Sigmoid colon (tissue), 7 donors: ENCODE measurements around the gene CLSTN2. TPM values are rescaled to one million over a fixed set of nuclear protein-coding genes. Genes with fewer than 3 reads are reported as not detected.

Source experiments
- DNase-seq: peaks from one replicate; pipeline ENCODE4 v3.0.0-alpha.2; 2019
- H3K27ac ChIP-seq, 4 donors: fragments of 200-600 bp; sonication (generic); one replicate each; pipeline ENCODE4 v1.5.1; 2016 to 2019; ENCODE audit warnings: mild to moderate bottlenecking in 1 of 4
- H3K27me3 ChIP-seq, 3 donors: fragments of 200-600 bp; sonication (generic); one replicate each; pipeline ENCODE4 v1.5.1; 2019; ENCODE audit warnings: mild to moderate bottlenecking in 1 of 3
- H3K36me3 ChIP-seq, 4 donors: fragments of 200-600 bp; sonication (generic); one replicate each; pipeline ENCODE4 v1.5.1; 2016 to 2019
- H3K4me1 ChIP-seq, 4 donors: fragments of 200-600 bp; sonication (generic); one replicate each; pipeline ENCODE4 v1.5.1; 2017 to 2019
- H3K4me3 ChIP-seq, 4 donors: fragments of 200-600 bp; sonication (generic); one replicate each; pipeline ENCODE4 v1.5.1; 2017 to 2019; ENCODE audit warnings: mild to moderate bottlenecking in 2 of 4, moderate library complexity in 1 of 4
- H3K9me3 ChIP-seq, 4 donors: fragments of 200-600 bp in 3 of 4; sonication (generic) in 3 of 4; one replicate each; pipeline versions ENCODE4 v1.5.1 to v1.6.1; 2013 to 2019
- EP300 ChIP-seq, 4 donors: sonication (generic); formaldehyde crosslinking; IDR thresholded peaks; one replicate each; pipeline ENCODE4 v1.6.1; 2017; ENCODE audit warnings: antibody characterized with exemption in 4 of 4
- POLR2A ChIP-seq, 2 donors: fragments of 450-650 bp; IDR thresholded peaks; one replicate each; pipeline ENCODE4 v1.6.1; 2016; ENCODE audit warnings: antibody characterized with exemption in 2 of 2, mild to moderate bottlenecking in 2 of 2, moderate library complexity in 2 of 2
- POLR2AphosphoS5 ChIP-seq, 4 donors: sonication (generic); formaldehyde crosslinking; IDR thresholded peaks; one replicate each; pipeline ENCODE4 v1.6.1; 2017; ENCODE audit warnings: antibody characterized with exemption in 4 of 4
- WGBS, 2 donors: extraction: QIAGEN DNeasy Blood & Tissue Kit; methylation state at CpG; one replicate each; pipeline ENCODE4 v1.1.7; 2013; 5-methylcytosine and 5-hydroxymethylcytosine counted together
- intact Hi-C: fragments of 100-400 bp; cut with DNase I; formaldehyde crosslinking; loops from one replicate; pipeline ENCODE4 v1.15.1; 2023
- polyA plus RNA-seq, 3 donors: library from polyadenylated mRNA; stranded (reverse); fragments of 200-250 nt; gene quantifications; one replicate each; pipeline ENCODE4 v1.2.3, GENCODE V29; 2013
- total RNA-seq, 4 donors: library from RNA; depleted of rRNA; stranded (reverse); fragments of >200 nt; gene quantifications; one replicate each; pipeline ENCODE4 v1.1.0, GENCODE V29; 2016
- TF ChIP-seq, protein P1 (sequence below), 4 experiments: fragments of 450-650 bp in 3 of 4; fragments of 200-600 bp in 1 of 4; IDR thresholded peaks; one replicate each; pipeline ENCODE4 v1.5.1; 2016 to 2019; ENCODE audit warnings: antibody characterized with exemption in 4 of 4, mild to moderate bottlenecking in 3 of 4, moderate library complexity in 2 of 4
- donor health status: healthy with polysubstance abuse.
- donor health status: Bipolar disorder and iron deficiency.
- donor health status: healthy.

CLSTN2 gene
- total and polyA plus RNA-seq, 7 donors = 0.23 to 8.3 (median 2.7) TPM

DNA sequence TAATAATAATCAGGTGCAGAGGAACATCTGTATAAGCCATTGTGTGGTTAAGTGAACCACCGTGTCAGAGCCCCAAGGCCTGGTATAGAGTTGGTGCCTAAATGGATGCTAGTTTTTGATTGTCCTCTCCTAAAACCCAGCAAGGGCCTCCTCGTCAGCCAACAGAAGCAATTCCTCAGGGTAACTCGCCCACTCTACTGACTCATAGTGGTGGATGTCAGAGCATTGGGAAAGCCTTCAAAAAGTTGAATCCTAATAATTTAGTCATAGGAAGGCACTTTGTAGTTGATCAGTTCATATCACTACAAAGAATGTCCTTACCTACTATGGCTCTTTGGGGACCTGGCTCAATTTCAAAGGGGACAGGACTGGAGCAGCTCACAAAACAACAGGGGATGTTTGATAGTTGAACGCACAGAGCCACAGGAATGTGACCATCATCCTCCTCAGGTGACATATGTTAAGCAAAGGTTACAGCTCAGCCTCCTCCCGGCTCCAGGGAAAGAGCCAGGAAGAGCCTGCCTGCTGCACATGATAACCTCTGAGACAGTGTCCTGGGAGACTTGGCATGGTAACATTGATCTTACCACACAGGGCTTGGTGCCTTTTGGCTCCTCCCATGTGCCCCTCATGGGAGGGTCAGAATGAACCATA, 338.7 kb downstream of the CLSTN2 start:
- Histone ChIP-seq H3K4me3 (no peak overlapping the region), H3K9me3 (no peaks in the 10 kb centered on the region), H3K4me1 (no peaks in the 10 kb centered on the region), H3K27me3 (no peaks in the 10 kb centered on the region), H3K27ac (no peak overlapping the region), H3K36me3 (no peaks in the 10 kb centered on the region)
- 72 to 76% methylated on average over 5 of the region's 5 CpGs for WGBS, 2 donors
- intact Hi-C loops = no loop called here
- TF ChIP-seq, protein P1, sequence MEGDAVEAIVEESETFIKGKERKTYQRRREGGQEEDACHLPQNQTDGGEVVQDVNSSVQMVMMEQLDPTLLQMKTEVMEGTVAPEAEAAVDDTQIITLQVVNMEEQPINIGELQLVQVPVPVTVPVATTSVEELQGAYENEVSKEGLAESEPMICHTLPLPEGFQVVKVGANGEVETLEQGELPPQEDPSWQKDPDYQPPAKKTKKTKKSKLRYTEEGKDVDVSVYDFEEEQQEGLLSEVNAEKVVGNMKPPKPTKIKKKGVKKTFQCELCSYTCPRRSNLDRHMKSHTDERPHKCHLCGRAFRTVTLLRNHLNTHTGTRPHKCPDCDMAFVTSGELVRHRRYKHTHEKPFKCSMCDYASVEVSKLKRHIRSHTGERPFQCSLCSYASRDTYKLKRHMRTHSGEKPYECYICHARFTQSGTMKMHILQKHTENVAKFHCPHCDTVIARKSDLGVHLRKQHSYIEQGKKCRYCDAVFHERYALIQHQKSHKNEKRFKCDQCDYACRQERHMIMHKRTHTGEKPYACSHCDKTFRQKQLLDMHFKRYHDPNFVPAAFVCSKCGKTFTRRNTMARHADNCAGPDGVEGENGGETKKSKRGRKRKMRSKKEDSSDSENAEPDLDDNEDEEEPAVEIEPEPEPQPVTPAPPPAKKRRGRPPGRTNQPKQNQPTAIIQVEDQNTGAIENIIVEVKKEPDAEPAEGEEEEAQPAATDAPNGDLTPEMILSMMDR (IDR thresholded peaks at IDR 0.05) = no peak
- no peak for TF ChIP-seq EP300 (IDR thresholded peaks at IDR 0.05)
- no peak for TF ChIP-seq POLR2A (IDR thresholded peaks at IDR 0.05)
- TF ChIP-seq POLR2AphosphoS5 (IDR thresholded peaks at IDR 0.05) = no peak
- DNase-seq = no peak

DNA sequence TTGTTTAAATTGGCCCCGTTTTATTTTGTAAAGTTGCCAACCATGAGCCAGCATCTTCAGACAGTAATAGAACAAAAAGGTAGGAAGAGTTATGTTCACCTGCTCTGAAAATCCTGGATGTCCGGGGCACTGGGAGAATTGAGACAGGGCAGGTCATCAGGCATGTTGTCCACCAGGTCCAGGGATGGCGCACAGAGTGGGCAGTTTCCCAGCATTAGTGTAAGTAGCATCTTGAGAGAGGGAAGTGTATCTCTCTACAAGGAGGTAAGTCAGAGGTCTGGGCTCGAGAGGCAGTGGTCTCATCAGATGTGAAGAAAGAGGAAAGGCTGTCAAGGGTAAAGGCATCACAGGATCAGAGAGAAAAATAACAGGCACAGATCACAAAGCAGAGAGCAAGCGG, 339.4 kb downstream of the CLSTN2 start:
- TF ChIP-seq POLR2A (IDR thresholded peaks at IDR 0.05) = no peak
- no peak for TF ChIP-seq EP300 (IDR thresholded peaks at IDR 0.05)
- TF ChIP-seq, protein P1 (IDR thresholded peaks at IDR 0.05) = no peak
- no peak for TF ChIP-seq POLR2AphosphoS5 (IDR thresholded peaks at IDR 0.05)
- Histone ChIP-seq H3K4me1 (no peaks in the 10 kb centered on the region), H3K9me3 (no peaks in the 10 kb centered on the region), H3K27ac (no peak overlapping the region), H3K4me3 (no peak overlapping the region), H3K27me3 (no peaks in the 10 kb centered on the region), H3K36me3 (no peaks in the 10 kb centered on the region)
- WGBS, 2 donors = 71 to 80% methylated on average over 5 of the region's 5 CpGs
- intact Hi-C loops = no loop called here
- DNase-seq = no peak

DNA sequence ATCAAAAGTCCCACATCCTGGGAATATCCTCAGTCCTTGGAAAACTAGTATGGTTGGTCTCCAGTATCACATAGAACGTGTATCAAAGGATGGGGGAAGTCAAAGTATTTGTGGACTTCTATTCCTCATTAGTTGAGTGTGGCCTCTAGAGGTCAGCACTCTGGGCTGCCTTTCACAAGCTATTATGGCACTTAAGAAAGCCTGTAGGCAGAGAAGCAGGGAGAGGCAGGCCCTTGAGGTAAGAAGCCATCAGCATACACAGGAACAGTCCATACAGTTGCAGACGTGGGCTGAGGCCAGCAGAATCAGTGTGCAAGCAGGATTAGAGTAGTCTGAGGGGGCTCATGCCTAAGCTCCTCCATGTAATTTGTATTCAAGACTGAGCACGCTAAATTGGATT, 341.7 kb downstream of the CLSTN2 start:
- no peaks in the 10 kb centered on the region for H3K27me3 ChIP-seq
- TF ChIP-seq POLR2AphosphoS5 (IDR thresholded peaks at IDR 0.05) (no peak), POLR2A (IDR thresholded peaks at IDR 0.05) (no peak), EP300 (IDR thresholded peaks at IDR 0.05) (no peak)
- TF ChIP-seq, protein P1 (IDR thresholded peaks at IDR 0.05) = no peak
- H3K9me3 ChIP-seq = no peaks in the 10 kb centered on the region
- no peak overlapping the region for H3K4me3 ChIP-seq
- intact Hi-C loops = no loop called here
- no peak overlapping the region for H3K27ac ChIP-seq
- H3K36me3 ChIP-seq = no peaks in the 10 kb centered on the region
- DNase-seq = no peak
- no peaks in the 10 kb centered on the region for H3K4me1 ChIP-seq
- WGBS, 2 donors = 50 to 51% methylated on average over 3 of the region's 3 CpGs

DNA sequence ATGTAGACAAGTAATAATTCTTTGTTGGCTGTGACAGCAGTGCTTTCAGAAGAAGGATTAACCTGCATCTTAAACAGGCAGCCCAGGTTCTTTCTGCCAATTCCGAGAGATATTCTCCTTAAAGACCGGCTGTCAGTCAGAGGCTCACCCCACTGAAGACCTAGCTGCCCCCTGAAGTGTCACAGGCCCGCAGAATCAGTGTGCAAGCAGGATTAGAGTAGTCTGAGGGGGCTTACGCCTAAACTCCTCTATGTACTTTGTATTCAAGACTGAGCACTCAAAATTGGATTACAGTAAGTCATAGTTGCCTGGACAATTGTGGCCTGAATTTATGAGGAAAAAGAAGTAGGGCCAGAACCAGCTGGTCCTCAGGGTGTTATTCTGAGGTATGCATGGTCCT, 342.9 kb downstream of the CLSTN2 start:
- DNase-seq = no peak
- no peaks in the 10 kb centered on the region for H3K4me1 ChIP-seq
- no peak overlapping the region for H3K27ac ChIP-seq
- no peaks in the 10 kb centered on the region for H3K27me3 ChIP-seq
- no peaks in the 10 kb centered on the region for H3K9me3 ChIP-seq
- intact Hi-C loops = no loop called here
- TF ChIP-seq POLR2AphosphoS5 (IDR thresholded peaks at IDR 0.05) (no peak), EP300 (IDR thresholded peaks at IDR 0.05) (no peak), POLR2A (IDR thresholded peaks at IDR 0.05) (no peak)
- TF ChIP-seq, protein P1 (IDR thresholded peaks at IDR 0.05) = no peak
- no peak overlapping the region for H3K4me3 ChIP-seq
- 88 to 91% methylated on average over 4 of the region's 4 CpGs for WGBS, 2 donors
- no peaks in the 10 kb centered on the region for H3K36me3 ChIP-seq

DNA sequence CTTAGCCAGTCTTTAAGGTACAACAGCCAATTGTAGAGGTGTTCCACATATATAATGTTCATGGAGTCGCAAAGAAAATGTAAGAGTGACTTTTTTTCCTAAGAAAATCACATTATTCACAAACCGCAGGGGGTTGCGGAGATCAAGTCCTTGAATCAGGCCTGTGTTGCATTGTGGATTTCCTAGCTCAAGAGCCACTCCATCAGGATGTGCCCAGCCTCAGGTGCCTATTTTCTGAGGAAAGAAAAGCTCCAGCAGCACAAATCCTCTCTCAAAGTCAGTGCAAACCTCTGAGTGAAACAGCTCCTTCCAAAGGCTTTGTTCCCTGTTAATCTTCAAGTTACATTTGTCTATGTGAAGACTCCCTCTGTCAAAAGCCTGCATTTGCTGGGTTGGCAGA, 349.4 kb downstream of the CLSTN2 start:
- intact Hi-C loops = no loop called here
- 88 to 92% methylated on average over 3 of the region's 3 CpGs for WGBS, 2 donors

More for the DNA sequence above, 349.4 kb downstream of the CLSTN2 start:
- Histone ChIP-seq H3K4me1 (no peaks in the 10 kb centered on the region), H3K9me3 (no peaks in the 10 kb centered on the region), H3K36me3 (no peaks in the 10 kb centered on the region), H3K27ac (no peak overlapping the region), H3K4me3 (no peak overlapping the region), H3K27me3 (no peaks in the 10 kb centered on the region)
- DNase-seq = no peak
- TF ChIP-seq POLR2AphosphoS5 (IDR thresholded peaks at IDR 0.05) = no peak
- TF ChIP-seq EP300 (IDR thresholded peaks at IDR 0.05) = no peak
- no peak for TF ChIP-seq POLR2A (IDR thresholded peaks at IDR 0.05)
- TF ChIP-seq, protein P1 (IDR thresholded peaks at IDR 0.05) = no peak
